IMR-90 (cell line): ENCODE results near the gene SLC5A3.

Experiments used
- CEBPB ChIP-seq: IDR thresholded peaks from 2 replicates; pipeline ENCODE4 v1.6.1; 2012; ENCODE audit warnings: low read depth, low read length, improper control_type of control experiment
- CTCF ChIP-seq: conservative IDR thresholded peaks from 2 replicates; pipeline ENCODE4 v1.5.1; 2012; ENCODE audit warnings: mild to moderate bottlenecking, low read depth, low read length, improper control_type of control experiment
- ELK1 ChIP-seq: fragments of 150-350 bp; IDR thresholded peaks from 2 replicates; pipeline ENCODE4 v1.6.1; 2016; ENCODE audit warnings: low read depth, mild to moderate bottlenecking, low read length, moderate library complexity, borderline replicate concordance
- NFE2L2 ChIP-seq: fragments of 150-350 bp; IDR thresholded peaks from 2 replicates; pipeline ENCODE4 v1.6.1; 2016; ENCODE audit warnings: low read depth, mild to moderate bottlenecking, low read length
- POLR2A ChIP-seq: IDR thresholded peaks from 2 replicates; pipeline ENCODE4 v1.6.1; 2012; ENCODE audit warnings: mild to moderate bottlenecking, low read depth, low read length
- RCOR1 ChIP-seq: IDR thresholded peaks from 2 replicates; pipeline ENCODE4 v1.6.1; 2012; ENCODE audit warnings: mild to moderate bottlenecking, low read length, improper control_type of control experiment; ENCODE audit not compliant: insufficient replicate concordance
- SMC3 ChIP-seq: fragments of 150-350 bp; IDR thresholded peaks from 2 replicates; pipeline ENCODE4 v1.6.1; 2016; ENCODE audit warnings: low read depth, mild to moderate bottlenecking, antibody characterized with exemption, low read length, moderate library complexity
- USF2 ChIP-seq: fragments of 150-350 bp; IDR thresholded peaks from 2 replicates; pipeline ENCODE4 v1.6.1; 2017; ENCODE audit warnings: mild to moderate bottlenecking, antibody characterized with exemption, low read length, low read depth

GRCh38 chr21:34076835-34077234, 3.5 kb downstream of the SLC5A3 start:
- TF ChIP-seq POLR2A (no peak), CTCF (no peak), SMC3 (no peak), ELK1 (no peak), CEBPB (no peak), RCOR1 (no peak), USF2 (no peak), NFE2L2 (no peak)
